GM23248 (cell line): ENCODE data around the gene TMEM117. TPM values are rescaled to one million over a fixed set of nuclear protein-coding genes. Genes with fewer than 3 reads are reported as not detected.

ENCODE experiments used
- DNase-seq: peaks from one replicate; pipeline ENCODE4 v3.0.0-alpha.2; 2015
- H2AFZ ChIP-seq: fragments of 200-600 bp; sonication (generic); 2 replicates; pipeline ENCODE4 v1.6.1; 2016; ENCODE audit warnings: antibody characterized with exemption
- H3F3A ChIP-seq: fragments of 200-600 bp; sonication (generic); 2 replicates; pipeline ENCODE4 v1.6.1; 2016; ENCODE audit warnings: mild to moderate bottlenecking, antibody characterized with exemption, mixed run types; ENCODE audit not compliant: insufficient read depth
- H3K27ac ChIP-seq: fragments of 200-600 bp; sonication (generic); 2 replicates; pipeline ENCODE4 v1.5.1; 2016; ENCODE audit warnings: mild to moderate bottlenecking
- H3K27me3 ChIP-seq: fragments of 200-600 bp; sonication (generic); replicated peaks from 2 replicates; pipeline ENCODE4 v1.6.1; 2016; ENCODE audit warnings: mild to moderate bottlenecking; ENCODE audit not compliant: insufficient read depth
- H3K36me3 ChIP-seq: fragments of 200-600 bp; sonication (generic); 2 replicates; pipeline ENCODE4 v1.6.1; 2016; ENCODE audit warnings: low read depth, mild to moderate bottlenecking
- H3K4me1 ChIP-seq: fragments of 200-600 bp; sonication (generic); 2 replicates; pipeline ENCODE4 v1.6.1; 2016; ENCODE audit warnings: mild to moderate bottlenecking; ENCODE audit not compliant: insufficient read depth
- H3K4me2 ChIP-seq: fragments of 200-600 bp; sonication (generic); one replicate; pipeline ENCODE4 v1.6.1; 2016; ENCODE audit warnings: mild to moderate bottlenecking; ENCODE audit not compliant: unreplicated experiment
- H3K4me3 ChIP-seq: fragments of 200-600 bp; sonication (generic); 2 replicates; pipeline ENCODE4 v1.5.1; 2016; ENCODE audit warnings: mild to moderate bottlenecking
- H3K79me2 ChIP-seq: fragments of 200-600 bp; sonication (generic); 2 replicates; pipeline ENCODE4 v1.6.1; 2016; ENCODE audit warnings: mild to moderate bottlenecking; ENCODE audit not compliant: insufficient read depth
- H3K9ac ChIP-seq: fragments of 200-600 bp; sonication (generic); 2 replicates; pipeline ENCODE4 v1.6.1; 2016; ENCODE audit warnings: mild to moderate bottlenecking
- H3K9me2 ChIP-seq: fragments of 200-600 bp; sonication (generic); 2 replicates; pipeline ENCODE4 v1.6.1; 2016; ENCODE audit warnings: mixed run types, mild to moderate bottlenecking, moderate library complexity; ENCODE audit not compliant: insufficient read depth
- H3K9me3 ChIP-seq: fragments of 200-600 bp; sonication (generic); one replicate; pipeline ENCODE4 v1.6.1; 2017; ENCODE audit warnings: low read depth
- H4K20me1 ChIP-seq: fragments of 200-600 bp; sonication (generic); 2 replicates; pipeline ENCODE4 v1.6.0; 2016; ENCODE audit not compliant: insufficient read depth
- EZH2 ChIP-seq: fragments of 200-600 bp; sonication (generic); IDR thresholded peaks from 2 replicates; pipeline ENCODE4 v1.6.1; 2018; ENCODE audit warnings: antibody characterized with exemption, mild to moderate bottlenecking; ENCODE audit not compliant: insufficient read depth, poor library complexity, severe bottlenecking
- EZH2phosphoT487 ChIP-seq: fragments of 200-600 bp; sonication (generic); IDR thresholded peaks from 2 replicates; pipeline ENCODE4 v1.6.1; 2018; ENCODE audit warnings: antibody characterized with exemption, moderate library complexity, mild to moderate bottlenecking, low read depth; ENCODE audit not compliant: insufficient read depth
- WGBS, 2 experiments: methylation state at CpG; one replicate each; pipeline ENCODE4 v1.1.6; 2015 to 2017; ENCODE audit warnings: low lambda C conversion rate in 2 of 2, low coverage in 1 of 2; ENCODE audit errors: missing lambda C conversion rate in 2 of 2; 5-methylcytosine and 5-hydroxymethylcytosine counted together
- in situ Hi-C: fragments of 300-500 bp; cut with MboI; formaldehyde crosslinking; loops from 2 replicates; pipeline ENCODE4 v1.15.0; 2020
- polyA plus RNA-seq: library from polyadenylated mRNA; unstranded; fragments of >200 nt; fragmentation: Nextera tagmentation; extraction: Ambion mirVana; gene quantifications from 2 replicates; pipeline ENCODE4 v1.2.1, GENCODE V29; 2016
- total RNA-seq: library from RNA; depleted of rRNA; stranded (reverse); fragments of >200 nt; shearing (Covaris generic); gene quantifications from 2 replicates; pipeline ENCODE4 v1.2.3, GENCODE V29; 2014

Gene TMEM117
- total and polyA plus RNA-seq, 2 experiments from 2014 or later, result 12.1 to 19.1 TPM

DNA sequence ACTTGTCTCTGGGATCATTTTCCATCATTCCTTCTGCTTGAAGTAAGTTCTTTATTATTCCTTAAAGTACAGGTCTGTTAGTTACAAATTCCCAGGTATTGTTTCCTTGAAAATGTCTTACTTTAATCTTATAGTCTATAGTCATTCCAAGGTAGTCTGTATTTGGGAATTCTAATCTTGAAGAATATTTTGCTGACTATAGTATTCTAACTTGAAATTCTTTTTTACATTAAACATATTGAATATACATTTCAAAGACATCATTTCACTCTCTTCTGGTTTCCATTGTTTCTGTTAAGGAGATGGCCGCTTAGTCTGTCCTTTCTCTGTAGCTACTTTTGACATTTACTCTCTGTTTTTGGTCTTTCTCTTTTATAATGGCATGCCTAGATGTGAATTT is 399.8 kb downstream of the TMEM117 start:
- H3K9me2 ChIP-seq, result peaks cover 4% of the 10 kb centered on the region; the same call in 1 of the 2 replicates
- 0 out of 2 replicates have a peak, but pooled peaks cover 4% of the 10 kb centered on the region for H3K4me1 ChIP-seq
- no peaks in the 10 kb centered on the region for H3K9me3 ChIP-seq
- 92 to 100% methylated on average over 1 of the region's 1 CpG for WGBS, 2 experiments
- in situ Hi-C loops, result no loop called here
- no peak overlapping the region for H3K27ac ChIP-seq
- H3K36me3 ChIP-seq, result no peaks in the 10 kb centered on the region
- H3K79me2 ChIP-seq, result no peaks in the 10 kb centered on the region
- no peak for DNase-seq
- H4K20me1 ChIP-seq, result no peaks in the 10 kb centered on the region
- no peak overlapping the region for H3K9ac ChIP-seq
- H3K27me3 ChIP-seq, result no peaks in the 10 kb centered on the region
- no peak overlapping the region for H3K4me3 ChIP-seq
- no peak overlapping the region for H2AFZ ChIP-seq
- H3K4me2 ChIP-seq, result no peak overlapping the region
- TF ChIP-seq EZH2phosphoT487 (no peak), EZH2 (no peak)
- H3F3A ChIP-seq, result no peaks in the 10 kb centered on the region

DNA sequence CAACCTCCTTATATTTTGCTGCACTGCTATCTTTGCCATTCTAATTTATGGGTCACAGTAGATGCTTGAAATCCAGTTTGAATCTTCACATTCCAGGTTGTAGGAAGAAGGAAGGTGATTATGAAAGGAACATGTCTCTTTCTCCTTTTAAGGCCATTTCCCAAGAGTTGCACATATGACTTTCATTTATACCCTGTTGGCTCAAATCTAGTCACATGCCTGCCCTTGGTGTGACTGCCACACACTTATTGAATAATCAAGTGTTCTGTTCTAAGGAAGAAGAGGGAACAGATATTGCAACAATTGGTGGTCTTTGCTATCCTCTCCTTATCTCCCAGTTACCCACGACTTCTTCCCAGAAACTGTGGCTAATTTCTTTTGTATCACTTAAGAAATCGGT is 404.3 kb downstream of the TMEM117 start:
- Histone ChIP-seq H3K9me3 (no peaks in the 10 kb centered on the region), H3F3A (no peaks in the 10 kb centered on the region), H3K36me3 (no peaks in the 10 kb centered on the region), H3K4me1 (0 out of 2 replicates have a peak, but pooled peaks cover 4% of the 10 kb centered on the region), H3K4me2 (no peak overlapping the region), H3K79me2 (no peaks in the 10 kb centered on the region), H3K27ac (no peak overlapping the region), H2AFZ (no peak overlapping the region), H3K9ac (no peak overlapping the region), H3K27me3 (no peaks in the 10 kb centered on the region), H3K4me3 (no peak overlapping the region), H4K20me1 (no peaks in the 10 kb centered on the region), H3K9me2 (peaks cover 4% of the 10 kb centered on the region; the same call in 1 of the 2 replicates)
- WGBS, 2 experiments, result 82 to 87% methylated on average over 2 of the region's 2 CpGs
- in situ Hi-C loops, result no loop called here
- no peak for DNase-seq
- TF ChIP-seq EZH2 (no peak), EZH2phosphoT487 (no peak)

DNA sequence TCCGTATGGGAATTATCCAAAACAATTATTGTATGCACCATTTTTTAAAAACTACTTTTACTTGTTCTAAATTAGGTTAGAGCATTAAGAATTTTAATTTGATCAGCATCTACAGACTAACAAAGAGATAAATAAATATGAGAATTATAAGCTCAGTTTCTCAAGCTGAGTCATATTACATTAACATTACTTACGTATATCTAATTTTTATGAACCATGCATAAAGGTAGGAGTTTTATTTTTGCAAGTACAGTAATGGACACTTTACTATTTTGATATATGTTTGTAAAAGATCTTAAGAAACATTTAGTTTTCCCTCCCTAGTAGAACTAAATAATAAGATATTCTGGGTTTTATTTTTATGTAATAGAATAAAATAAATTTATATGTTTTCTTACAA is 410.1 kb downstream of the TMEM117 start:
- H3K27ac ChIP-seq, result no peak overlapping the region
- H3K4me2 ChIP-seq, result no peak overlapping the region
- in situ Hi-C loops, result no loop called here
- 87 to 93% methylated on average over 2 of the region's 2 CpGs for WGBS, 2 experiments
- H3K9me2 ChIP-seq, result no peaks in the 10 kb centered on the region
- TF ChIP-seq EZH2 (no peak), EZH2phosphoT487 (no peak)
- no peaks in the 10 kb centered on the region for H3K27me3 ChIP-seq
- no peaks in the 10 kb centered on the region for H3K4me1 ChIP-seq
- no peaks in the 10 kb centered on the region for H3F3A ChIP-seq
- no peak overlapping the region for H3K9ac ChIP-seq
- H2AFZ ChIP-seq, result no peak overlapping the region
- no peaks in the 10 kb centered on the region for H3K79me2 ChIP-seq
- no peaks in the 10 kb centered on the region for H3K9me3 ChIP-seq
- no peaks in the 10 kb centered on the region for H3K36me3 ChIP-seq
- H4K20me1 ChIP-seq, result no peaks in the 10 kb centered on the region
- no peak overlapping the region for H3K4me3 ChIP-seq
- no peak for DNase-seq

DNA sequence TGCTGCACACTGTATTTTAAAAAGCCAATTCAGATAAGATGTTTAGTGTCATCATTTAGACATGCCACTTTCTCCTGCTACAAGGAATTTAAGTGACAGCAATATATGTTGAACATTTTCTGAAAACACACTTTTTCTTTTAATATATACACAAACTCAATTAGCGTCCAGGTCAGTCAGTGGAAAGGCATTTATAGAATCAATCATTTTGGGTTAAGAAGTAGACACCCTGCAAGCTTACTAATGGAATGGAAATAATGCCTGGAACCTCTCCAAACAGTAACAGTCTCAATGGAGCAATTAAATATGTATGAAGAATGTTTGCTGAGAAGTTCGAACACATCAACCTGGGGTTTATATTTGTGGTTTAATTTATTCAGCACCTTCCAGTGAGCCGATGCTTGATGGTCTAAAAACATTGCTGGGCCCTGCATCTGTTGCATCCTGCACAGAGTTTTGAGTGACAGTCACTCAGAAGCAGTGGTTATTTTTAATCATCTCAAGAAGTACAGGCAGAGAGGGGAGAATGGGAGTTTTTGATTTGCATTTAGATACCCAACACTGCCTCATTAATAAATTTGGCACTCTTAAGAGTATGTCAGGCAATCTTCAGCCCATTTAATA is 410.7 kb downstream of the TMEM117 start:
- H3K27ac ChIP-seq, result no peak overlapping the region
- no peaks in the 10 kb centered on the region for H3K79me2 ChIP-seq
- H3K27me3 ChIP-seq, result no peaks in the 10 kb centered on the region
- no peak for DNase-seq
- H3K9ac ChIP-seq, result no peak overlapping the region
- in situ Hi-C loops, result no loop called here
- H4K20me1 ChIP-seq, result no peaks in the 10 kb centered on the region
- WGBS, 2 experiments, result 30 to 32% methylated on average over 3 of the region's 3 CpGs
- no peaks in the 10 kb centered on the region for H3K36me3 ChIP-seq
- H3F3A ChIP-seq, result no peaks in the 10 kb centered on the region
- no peaks in the 10 kb centered on the region for H3K4me1 ChIP-seq
- H2AFZ ChIP-seq, result no peak overlapping the region
- no peak overlapping the region for H3K4me2 ChIP-seq
- no peaks in the 10 kb centered on the region for H3K9me2 ChIP-seq
- no peaks in the 10 kb centered on the region for H3K9me3 ChIP-seq
- TF ChIP-seq EZH2 (no peak), EZH2phosphoT487 (no peak)
- no peak overlapping the region for H3K4me3 ChIP-seq

DNA sequence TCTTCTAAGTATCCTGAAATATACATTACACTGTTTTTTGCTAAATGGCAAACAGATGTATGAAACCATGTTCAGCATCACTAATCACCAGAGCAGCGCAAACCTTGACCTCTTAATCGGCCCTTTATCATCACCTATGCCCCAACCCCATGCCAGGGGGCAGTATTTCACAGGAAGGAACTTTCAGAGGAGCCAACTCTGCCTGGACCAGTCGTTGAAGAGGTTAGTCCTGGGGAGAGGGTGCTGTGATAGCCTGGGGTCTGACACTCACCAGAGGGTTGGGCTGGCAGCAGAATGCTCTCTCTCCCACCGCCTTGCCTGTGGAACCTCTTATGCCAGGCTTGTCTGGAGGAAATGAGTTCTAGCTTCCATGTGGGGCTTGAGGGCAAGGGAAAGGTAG is 411.7 kb downstream of the TMEM117 start:
- WGBS, 2 experiments, result 57 to 62% methylated on average over 4 of the region's 4 CpGs
- H3K9me2 ChIP-seq, result no peaks in the 10 kb centered on the region
- no peak overlapping the region for H3K4me3 ChIP-seq
- H3F3A ChIP-seq, result no peaks in the 10 kb centered on the region
- no peak for DNase-seq
- no peak overlapping the region for H3K27ac ChIP-seq
- in situ Hi-C loops, result no loop called here
- no peak overlapping the region for H2AFZ ChIP-seq
- no peaks in the 10 kb centered on the region for H4K20me1 ChIP-seq
- H3K36me3 ChIP-seq, result no peaks in the 10 kb centered on the region
- H3K4me1 ChIP-seq, result no peaks in the 10 kb centered on the region
- no peak overlapping the region for H3K9ac ChIP-seq
- H3K27me3 ChIP-seq, result no peaks in the 10 kb centered on the region
- no peaks in the 10 kb centered on the region for H3K79me2 ChIP-seq
- H3K4me2 ChIP-seq, result no peak overlapping the region
- no peaks in the 10 kb centered on the region for H3K9me3 ChIP-seq
- TF ChIP-seq EZH2phosphoT487 (no peak), EZH2 (no peak)
